K562 (cell line): ENCODE measurements around the gene MADD. TPM values are rescaled to one million over a fixed set of nuclear protein-coding genes. Genes with fewer than 3 reads are reported as not detected.

Experiments
- CCAR2 ChIP-seq: fragments of 200-400 bp; formaldehyde crosslinking; IDR thresholded peaks from 2 replicates; pipeline ENCODE4 v1.6.1; 2017; ENCODE audit warnings: mild to moderate bottlenecking, low read depth, low read length
- DACH1 ChIP-seq: fragments of 450-650 bp; IDR thresholded peaks from 2 replicates; pipeline ENCODE4 v1.6.1; 2018; ENCODE audit not compliant: partially characterized antibody
- ETS2 ChIP-seq: IDR thresholded peaks from 2 replicates; pipeline ENCODE4 v1.6.1; 2016; ENCODE audit warnings: borderline replicate concordance, missing genetic modification characterization, mild to moderate bottlenecking, moderate library complexity, missing compliant biosample characterization; ENCODE audit not compliant: poor library complexity, severe bottlenecking
- HDAC8 ChIP-seq: fragments of 450-650 bp; IDR thresholded peaks from 2 replicates; pipeline ENCODE4 v1.6.1; 2016; ENCODE audit warnings: mild to moderate bottlenecking, missing genetic modification characterization, moderate library complexity, missing compliant biosample characterization
- MYC ChIP-seq, 2 experiments: fragments of 250-450 bp in 1 of 2; sonication (Bioruptor Pico) in 1 of 2; IDR thresholded peaks; 2 replicates each; pipeline versions ENCODE4 v1.5.1 to v1.6.1; 2012 to 2021; ENCODE audit warnings: low read depth in 2 of 2, borderline replicate concordance in 1 of 2, improper control_type of control experiment in 1 of 2, low read length in 1 of 2, mild to moderate bottlenecking in 1 of 2, moderate library complexity in 1 of 2
- MYNN ChIP-seq, 2 experiments: sonication (generic); formaldehyde crosslinking in 1 of 2; IDR thresholded peaks; 2 replicates each; pipeline versions ENCODE4 v1.5.0 to v1.6.1; 2016 to 2020; ENCODE audit warnings: antibody characterized with exemption in 1 of 2, missing genetic modification reagents in 1 of 2
- NEUROD1 ChIP-seq: fragments of 150-350 bp; IDR thresholded peaks from 2 replicates; pipeline ENCODE4 v1.6.1; 2014; ENCODE audit warnings: borderline replicate concordance, low read length, low read depth; ENCODE audit not compliant: partially characterized antibody
- PHF8 ChIP-seq: fragments of 200-600 bp; sonication (generic); IDR thresholded peaks from 2 replicates; pipeline ENCODE4 v1.6.1; 2012; ENCODE audit warnings: mixed run types, mild to moderate bottlenecking, inconsistent platforms, low read length, moderate library complexity, borderline replicate concordance
- POLR3A ChIP-seq: IDR thresholded peaks from 2 replicates; pipeline ENCODE4 v1.6.1; 2011; ENCODE audit warnings: borderline replicate concordance, mild to moderate bottlenecking, moderate library complexity; ENCODE audit not compliant: insufficient read length, insufficient read depth; ENCODE audit errors: extremely low read depth
- SUPT5H ChIP-seq: fragments of 450-650 bp; IDR thresholded peaks from 2 replicates; pipeline ENCODE4 v1.6.1; 2016
- ZNF224 ChIP-seq: sonication (generic); formaldehyde crosslinking; IDR thresholded peaks from 2 replicates; pipeline ENCODE4 v1.8.0; 2022; ENCODE audit warnings: mild to moderate bottlenecking, missing genetic modification reagents
- ZNF431 ChIP-seq: sonication (generic); formaldehyde crosslinking; IDR thresholded peaks from 2 replicates; pipeline ENCODE4 v1.8.0; 2022; ENCODE audit warnings: mild to moderate bottlenecking, missing genetic modification reagents
- ZSCAN29 ChIP-seq: fragments of 450-650 bp; IDR thresholded peaks from 2 replicates; pipeline ENCODE4 v1.6.1; 2017
- polyA plus RNA-seq, 8 experiments: library from polyadenylated mRNA; depleted of rRNA in 4 of 8; stranded (reverse) in 5 of 8; unstranded in 3 of 8; fragments of >200 nt; fragmentation: Nextera tagmentation in 2 of 8; fragmentation: Illumina TruSeq in 1 of 8; extraction: Ambion mirVana in 2 of 8; extraction: Trizol in 1 of 8; gene quantifications; 2 replicates each; pipeline versions ENCODE4 v1.2.1 to v1.2.3, GENCODE V29; 2011 to 2014; ENCODE audit warnings: inconsistent platforms in 1 of 8, missing spikeins in 1 of 8
- total RNA-seq, 7 experiments: library from RNA; depleted of rRNA in 6 of 7; stranded (reverse); fragments of >200 nt in 6 of 7; fragmentation: Illumina TruSeq in 2 of 7; extraction: Trizol in 2 of 7; gene quantifications; 2 replicates each; pipeline versions ENCODE4 v1.2.1 to v1.2.3, GENCODE V29; 2011 to 2021; ENCODE audit warnings: low replicate concordance in 1 of 7
- TF ChIP-seq, protein P1 (sequence below), 3 experiments: IDR thresholded peaks in 2 of 3; conservative IDR thresholded peaks in 1 of 3; 2 replicates each; pipeline ENCODE4 v1.5.1; 2011 to 2012; ENCODE audit warnings: low read length in 3 of 3, mild to moderate bottlenecking in 3 of 3, control low read depth in 2 of 3, improper control_type of control experiment in 1 of 3, inconsistent platforms in 1 of 3, low read depth in 1 of 3, mixed read lengths in 1 of 3, moderate library complexity in 1 of 3; ENCODE audit not compliant: insufficient read depth in 2 of 3
- TF ChIP-seq, protein P2 (sequence below): fragments of 450-650 bp; IDR thresholded peaks from 2 replicates; pipeline ENCODE4 v1.6.1; 2016; ENCODE audit warnings: missing biosample characterization, missing genetic modification characterization
- TF ChIP-seq, protein P3 (sequence below): fragments of 250-450 bp; sonication (Bioruptor Pico); IDR thresholded peaks from 2 replicates; pipeline ENCODE4 v1.5.1; 2021; ENCODE audit warnings: mild to moderate bottlenecking
- TF ChIP-seq, protein P4 (sequence below): fragments of 250-450 bp; sonication (Bioruptor Pico); IDR thresholded peaks from 2 replicates; pipeline ENCODE4 v1.5.0; 2020; ENCODE audit warnings: mild to moderate bottlenecking
- TF ChIP-seq, protein P5 (sequence below): fragments of 250-450 bp; sonication (Bioruptor Pico); IDR thresholded peaks from 2 replicates; pipeline ENCODE4 v1.4.0; 2020; ENCODE audit warnings: borderline replicate concordance

MADD gene
- total and polyA plus RNA-seq, 9 of the 15 experiments (the other 6 are each of a cell fraction or from before 2014, with no cell fraction given), result 0.68 to 57.6 (median 33.6) TPM

DNA sequence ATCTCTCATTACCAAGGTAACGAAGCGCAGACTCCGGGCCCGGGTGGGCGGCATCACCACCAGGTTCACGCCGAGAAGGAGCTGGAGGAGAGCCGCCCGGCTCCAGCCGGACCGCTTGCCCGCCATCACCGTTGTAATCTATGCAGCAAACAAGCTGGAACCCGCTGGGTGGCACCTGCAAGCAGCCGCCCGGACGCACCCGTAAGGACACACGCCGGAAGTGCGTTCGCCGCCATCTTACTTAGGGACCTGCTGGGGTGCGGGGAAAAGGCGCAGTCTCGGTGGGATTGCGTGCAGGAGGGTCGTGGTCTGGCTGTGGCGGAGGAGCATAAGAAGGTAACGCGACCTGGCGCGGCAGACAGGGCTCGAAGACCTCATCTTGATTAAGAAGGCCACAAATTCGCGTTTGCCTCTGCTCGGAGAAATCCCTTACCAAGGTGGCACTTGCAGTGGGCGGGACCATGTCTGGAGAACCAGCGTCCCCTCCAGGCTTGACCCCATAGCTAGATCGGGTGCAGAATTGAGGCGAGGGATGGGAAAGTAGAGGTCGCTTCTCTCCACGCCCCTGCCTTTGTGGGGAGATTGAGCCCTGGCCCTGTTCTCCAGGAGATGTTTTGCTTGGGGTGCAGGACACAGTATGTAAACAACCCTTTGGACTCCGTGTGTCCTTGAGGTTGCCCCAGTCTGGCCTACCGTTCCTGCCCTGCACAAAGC is 21.1 kb upstream of the MADD start, which contains the start of gene ACP2 (continued):
- TF ChIP-seq, protein P1, sequence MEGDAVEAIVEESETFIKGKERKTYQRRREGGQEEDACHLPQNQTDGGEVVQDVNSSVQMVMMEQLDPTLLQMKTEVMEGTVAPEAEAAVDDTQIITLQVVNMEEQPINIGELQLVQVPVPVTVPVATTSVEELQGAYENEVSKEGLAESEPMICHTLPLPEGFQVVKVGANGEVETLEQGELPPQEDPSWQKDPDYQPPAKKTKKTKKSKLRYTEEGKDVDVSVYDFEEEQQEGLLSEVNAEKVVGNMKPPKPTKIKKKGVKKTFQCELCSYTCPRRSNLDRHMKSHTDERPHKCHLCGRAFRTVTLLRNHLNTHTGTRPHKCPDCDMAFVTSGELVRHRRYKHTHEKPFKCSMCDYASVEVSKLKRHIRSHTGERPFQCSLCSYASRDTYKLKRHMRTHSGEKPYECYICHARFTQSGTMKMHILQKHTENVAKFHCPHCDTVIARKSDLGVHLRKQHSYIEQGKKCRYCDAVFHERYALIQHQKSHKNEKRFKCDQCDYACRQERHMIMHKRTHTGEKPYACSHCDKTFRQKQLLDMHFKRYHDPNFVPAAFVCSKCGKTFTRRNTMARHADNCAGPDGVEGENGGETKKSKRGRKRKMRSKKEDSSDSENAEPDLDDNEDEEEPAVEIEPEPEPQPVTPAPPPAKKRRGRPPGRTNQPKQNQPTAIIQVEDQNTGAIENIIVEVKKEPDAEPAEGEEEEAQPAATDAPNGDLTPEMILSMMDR (IDR thresholded peaks at IDR 0.05 in 2 of 3, conservative IDR thresholded peaks at IDR 0.05 in 1 of 3; ENCODE audit: insufficient read depth in 2 of 3, low read depth in 1 of 3, low read length in 3 of 3), result peak; percentile 53 to 66 (median 55); a peak in 5 of 6 replicates
- TF ChIP-seq DACH1 (no peak), POLR3A (no peak), MYC (IDR thresholded peaks at IDR 0.05; ENCODE audit: low read depth, low read length) (peak; percentile 53; the same call in 1 of the 2 replicates), MYC (CRISPR knock-in tag; IDR thresholded peaks at IDR 0.05; ENCODE audit: borderline replicate concordance, low read depth) (no peak; the same call in 1 of the 2 replicates), ZSCAN29 (peak; percentile 56; the same call in 1 of the 2 replicates), SUPT5H (peak; percentile 95), NEUROD1 (peak; percentile 91), ETS2 (tag) (no peak), ZNF431 (CRISPR knock-in tag) (no peak), ZNF224 (no peak), MYNN (IDR thresholded peaks at IDR 0.05) (peak; percentile 82), MYNN (CRISPR knock-in tag; IDR thresholded peaks at IDR 0.05) (no peak), PHF8 (peak; percentile 95), HDAC8 (tag) (0 out of 2 replicates have a peak, but pooled peaks have one; percentile 80), CCAR2 (no peak)
- TF ChIP-seq, protein P2, sequence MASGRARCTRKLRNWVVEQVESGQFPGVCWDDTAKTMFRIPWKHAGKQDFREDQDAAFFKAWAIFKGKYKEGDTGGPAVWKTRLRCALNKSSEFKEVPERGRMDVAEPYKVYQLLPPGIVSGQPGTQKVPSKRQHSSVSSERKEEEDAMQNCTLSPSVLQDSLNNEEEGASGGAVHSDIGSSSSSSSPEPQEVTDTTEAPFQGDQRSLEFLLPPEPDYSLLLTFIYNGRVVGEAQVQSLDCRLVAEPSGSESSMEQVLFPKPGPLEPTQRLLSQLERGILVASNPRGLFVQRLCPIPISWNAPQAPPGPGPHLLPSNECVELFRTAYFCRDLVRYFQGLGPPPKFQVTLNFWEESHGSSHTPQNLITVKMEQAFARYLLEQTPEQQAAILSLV (tag), result 0 out of 2 replicates have a peak, but pooled peaks have one; percentile 58
- TF ChIP-seq, protein P3, sequence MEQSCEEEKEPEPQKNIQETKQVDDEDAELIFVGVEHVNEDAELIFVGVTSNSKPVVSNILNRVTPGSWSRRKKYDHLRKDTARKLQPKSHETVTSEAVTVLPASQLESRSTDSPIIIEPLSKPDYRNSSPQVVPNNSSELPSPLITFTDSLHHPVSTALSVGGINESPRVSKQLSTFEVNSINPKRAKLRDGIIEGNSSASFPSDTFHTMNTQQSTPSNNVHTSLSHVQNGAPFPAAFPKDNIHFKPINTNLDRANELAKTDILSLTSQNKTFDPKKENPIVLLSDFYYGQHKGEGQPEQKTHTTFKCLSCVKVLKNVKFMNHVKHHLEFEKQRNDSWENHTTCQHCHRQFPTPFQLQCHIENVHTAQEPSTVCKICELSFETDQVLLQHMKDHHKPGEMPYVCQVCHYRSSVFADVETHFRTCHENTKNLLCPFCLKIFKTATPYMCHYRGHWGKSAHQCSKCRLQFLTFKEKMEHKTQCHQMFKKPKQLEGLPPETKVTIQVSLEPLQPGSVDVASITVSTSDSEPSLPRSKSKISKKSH (CRISPR knock-in tag), result no peak
- TF ChIP-seq, protein P4, sequence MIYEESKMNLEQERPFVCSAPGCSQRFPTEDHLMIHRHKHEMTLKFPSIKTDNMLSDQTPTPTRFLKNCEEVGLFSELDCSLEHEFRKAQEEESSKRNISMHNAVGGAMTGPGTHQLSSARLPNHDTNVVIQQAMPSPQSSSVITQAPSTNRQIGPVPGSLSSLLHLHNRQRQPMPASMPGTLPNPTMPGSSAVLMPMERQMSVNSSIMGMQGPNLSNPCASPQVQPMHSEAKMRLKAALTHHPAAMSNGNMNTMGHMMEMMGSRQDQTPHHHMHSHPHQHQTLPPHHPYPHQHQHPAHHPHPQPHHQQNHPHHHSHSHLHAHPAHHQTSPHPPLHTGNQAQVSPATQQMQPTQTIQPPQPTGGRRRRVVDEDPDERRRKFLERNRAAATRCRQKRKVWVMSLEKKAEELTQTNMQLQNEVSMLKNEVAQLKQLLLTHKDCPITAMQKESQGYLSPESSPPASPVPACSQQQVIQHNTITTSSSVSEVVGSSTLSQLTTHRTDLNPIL (CRISPR knock-in tag), result 0 out of 2 replicates have a peak, but pooled peaks have one; percentile 65
- TF ChIP-seq, protein P5, sequence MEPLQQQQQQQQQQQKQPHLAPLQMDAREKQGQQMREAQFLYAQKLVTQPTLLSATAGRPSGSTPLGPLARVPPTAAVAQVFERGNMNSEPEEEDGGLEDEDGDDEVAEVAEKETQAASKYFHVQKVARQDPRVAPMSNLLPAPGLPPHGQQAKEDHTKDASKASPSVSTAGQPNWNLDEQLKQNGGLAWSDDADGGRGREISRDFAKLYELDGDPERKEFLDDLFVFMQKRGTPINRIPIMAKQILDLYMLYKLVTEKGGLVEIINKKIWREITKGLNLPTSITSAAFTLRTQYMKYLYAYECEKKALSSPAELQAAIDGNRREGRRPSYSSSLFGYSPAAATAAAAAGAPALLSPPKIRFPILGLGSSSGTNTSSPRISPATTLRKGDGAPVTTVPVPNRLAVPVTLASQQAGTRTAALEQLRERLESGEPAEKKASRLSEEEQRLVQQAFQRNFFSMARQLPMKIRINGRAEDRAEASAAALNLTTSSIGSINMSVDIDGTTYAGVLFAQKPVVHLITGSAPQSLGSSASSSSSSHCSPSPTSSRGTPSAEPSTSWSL (CRISPR knock-in tag), result no peak
